ENCODE measurements around the gene ADGRB3. TPM values are rescaled to one million over a fixed set of nuclear protein-coding genes. Genes with fewer than 3 reads are reported as not detected.

The ADGRB3 gene
- total and polyA plus RNA-seq, 2 donors (not counting 3 experiments of a cell fraction or from before 2014, with no cell fraction given), result not detected

DNA sequence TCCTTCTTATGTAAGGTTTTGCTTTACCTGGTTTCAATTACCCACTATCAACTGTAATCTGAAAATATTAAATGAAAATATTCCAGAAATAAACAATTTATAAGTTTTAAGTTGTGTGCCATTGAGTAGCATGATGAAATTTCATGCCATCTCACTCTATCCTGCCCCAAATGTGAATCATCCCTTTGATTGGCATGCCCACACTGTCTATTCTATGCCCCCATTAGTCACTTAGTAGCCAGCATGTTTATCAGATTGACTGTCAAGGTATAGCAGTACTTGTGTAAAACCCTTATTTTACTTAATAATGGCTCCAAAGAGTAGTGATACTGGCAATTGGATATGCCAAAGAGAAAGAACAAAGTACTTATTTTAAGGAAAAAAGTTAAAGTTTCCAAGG lies 403.8 kb downstream of the ADGRB3 start:
- no peaks in the 10 kb centered on the region for H3K9me3 ChIP-seq (replicated peaks; ENCODE audit: control insufficient read depth, insufficient read depth, low read length)
- dilution Hi-C loops (cut with MboI; ENCODE audit: extremely low pct_ligation_motif_present, low sequenced_read_pairs), result no loop called here
- no peaks in the 10 kb centered on the region for H4K20me1 ChIP-seq (replicated peaks; ENCODE audit: control insufficient read depth, extremely low read depth, insufficient read depth, low read length)
- no peaks in the 10 kb centered on the region for H3K4me1 ChIP-seq (ENCODE audit: control insufficient read depth, extremely low read depth, insufficient read depth, low read length)
- no peak overlapping the region for H2AFZ ChIP-seq (ENCODE audit: low read depth, low read length)
- TF ChIP-seq EZH2 (IDR thresholded peaks at IDR 0.05; ENCODE audit: borderline replicate concordance, low read depth, low read length, severe bottlenecking) (no peak), MAX (IDR thresholded peaks at IDR 0.05; ENCODE audit: insufficient read depth, insufficient read length) (no peak), FOS (IDR thresholded peaks at IDR 0.05; ENCODE audit: borderline replicate concordance, insufficient read depth, low read length) (no peak), JUN (IDR thresholded peaks at IDR 0.05; ENCODE audit: borderline replicate concordance, insufficient read depth, insufficient read length, low read depth) (no peak), POLR2AphosphoS5 (IDR thresholded peaks at IDR 0.05; ENCODE audit: insufficient read depth, low read depth, low read length) (no peak), POLR2A (IDR thresholded peaks at IDR 0.05; ENCODE audit: low read depth, low read length) (no peak), GATA2 (IDR thresholded peaks at IDR 0.05; ENCODE audit: insufficient read depth, insufficient read length, low read depth, low read length) (no peak), MYC (IDR thresholded peaks at IDR 0.05; ENCODE audit: low read depth, low read length) (no peak)
- TF ChIP-seq, protein P1, sequence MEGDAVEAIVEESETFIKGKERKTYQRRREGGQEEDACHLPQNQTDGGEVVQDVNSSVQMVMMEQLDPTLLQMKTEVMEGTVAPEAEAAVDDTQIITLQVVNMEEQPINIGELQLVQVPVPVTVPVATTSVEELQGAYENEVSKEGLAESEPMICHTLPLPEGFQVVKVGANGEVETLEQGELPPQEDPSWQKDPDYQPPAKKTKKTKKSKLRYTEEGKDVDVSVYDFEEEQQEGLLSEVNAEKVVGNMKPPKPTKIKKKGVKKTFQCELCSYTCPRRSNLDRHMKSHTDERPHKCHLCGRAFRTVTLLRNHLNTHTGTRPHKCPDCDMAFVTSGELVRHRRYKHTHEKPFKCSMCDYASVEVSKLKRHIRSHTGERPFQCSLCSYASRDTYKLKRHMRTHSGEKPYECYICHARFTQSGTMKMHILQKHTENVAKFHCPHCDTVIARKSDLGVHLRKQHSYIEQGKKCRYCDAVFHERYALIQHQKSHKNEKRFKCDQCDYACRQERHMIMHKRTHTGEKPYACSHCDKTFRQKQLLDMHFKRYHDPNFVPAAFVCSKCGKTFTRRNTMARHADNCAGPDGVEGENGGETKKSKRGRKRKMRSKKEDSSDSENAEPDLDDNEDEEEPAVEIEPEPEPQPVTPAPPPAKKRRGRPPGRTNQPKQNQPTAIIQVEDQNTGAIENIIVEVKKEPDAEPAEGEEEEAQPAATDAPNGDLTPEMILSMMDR (IDR thresholded peaks at IDR 0.05; ENCODE audit: extremely low read depth in 1 of 2, insufficient read depth in 1 of 2, low read depth in 1 of 2, low read length in 2 of 2), result no peak
- no peak for DNase-seq (ENCODE audit: low read depth, low spot score)
- no peak overlapping the region for H3K4me2 ChIP-seq (ENCODE audit: insufficient read depth, low read length)
- H3K9ac ChIP-seq (replicated peaks; ENCODE audit: extremely low read depth, insufficient read depth, low read length), result no peak overlapping the region
- no peak overlapping the region for H3K27ac ChIP-seq (ENCODE audit: insufficient read depth, low read depth, low read length)
- BruUV-seq (replicated peaks), result no TSS peak
- intact Hi-C loops (cut with micrococcal nuclease), result no loop called here
- no peaks in the 10 kb centered on the region for H3K27me3 ChIP-seq (ENCODE audit: control insufficient read depth in 2 of 2, insufficient read depth in 2 of 2, low read length in 2 of 2)
- no peak for FAIRE-seq
- ChIA-PET CTCF (no interaction called here), POLR2A (no interaction called here)
- no peaks in the 10 kb centered on the region for H3K79me2 ChIP-seq (ENCODE audit: control insufficient read depth, insufficient read depth, low read length)
- no peaks in the 10 kb centered on the region for H3K9me1 ChIP-seq (replicated peaks; ENCODE audit: control insufficient read depth, extremely low read depth, insufficient read depth, low read length)
- H3K4me3 ChIP-seq (replicated peaks in 1 of 3; ENCODE audit: insufficient read depth in 1 of 3, low read depth in 1 of 3, low read length in 3 of 3), result no peak overlapping the region
- H3K36me3 ChIP-seq (ENCODE audit: control insufficient read depth in 2 of 2, extremely low read depth in 1 of 2, insufficient read depth in 2 of 2, low read length in 2 of 2), result no peaks in the 10 kb centered on the region
